GM19023 (cell line): Measurements from ENCODE around the gene ADAMTS12.

Source experiments
- ATAC-seq: cut with Tn5 transposase; IDR thresholded peaks from one replicate; pipeline ENCODE4 v1.9.1; 2021; ENCODE audit warnings: mild to moderate bottlenecking, moderate library complexity; ENCODE audit not compliant: unreplicated experiment

Gene ADAMTS12

GRCh38 chr5:33715661-33716060, 176.1 kb downstream of the ADAMTS12 start:
- no peak for ATAC-seq

GRCh38 chr5:33713136-33713765, 178.5 kb downstream of the ADAMTS12 start:
- ATAC-seq: no peak

- ATAC-seq: no peak
Observed at GRCh38 chr5:33712664-33713063, 179.1 kb downstream of the ADAMTS12 start.

GRCh38 chr5:33711094-33711679, 180.6 kb downstream of the ADAMTS12 start:
- no peak for ATAC-seq

GRCh38 chr5:33702867-33703266, 188.9 kb downstream of the ADAMTS12 start:
- no peak for ATAC-seq

- no peak for ATAC-seq
Observed at GRCh38 chr5:33701951-33702350, 189.8 kb downstream of the ADAMTS12 start.

GRCh38 chr5:33701251-33701650, 190.5 kb downstream of the ADAMTS12 start:
- ATAC-seq: no peak

GRCh38 chr5:33696411-33696810, 195.4 kb downstream of the ADAMTS12 start:
- no peak for ATAC-seq

- ATAC-seq: no peak
Observed at GRCh38 chr5:33692980-33693379, 198.8 kb downstream of the ADAMTS12 start.

GRCh38 chr5:33691856-33692255, 199.9 kb downstream of the ADAMTS12 start:
- no peak for ATAC-seq

GRCh38 chr5:33690374-33691135, 201.2 kb downstream of the ADAMTS12 start:
- no peak for ATAC-seq

- no peak for ATAC-seq
Observed at GRCh38 chr5:33688526-33688925, 203.3 kb downstream of the ADAMTS12 start.

GRCh38 chr5:33688066-33688465, 203.7 kb downstream of the ADAMTS12 start:
- ATAC-seq: no peak

- ATAC-seq: no peak
Observed at GRCh38 chr5:33685873-33686755, 205.7 kb downstream of the ADAMTS12 start.

GRCh38 chr5:33684496-33685159, 207.2 kb downstream of the ADAMTS12 start:
- ATAC-seq: no peak

GRCh38 chr5:33679791-33680190, 212.0 kb downstream of the ADAMTS12 start:
- no peak for ATAC-seq

GRCh38 chr5:33675958-33676464, 215.8 kb downstream of the ADAMTS12 start:
- peak; percentile 54 for ATAC-seq

- no peak for ATAC-seq
Observed at GRCh38 chr5:33671700-33672291, 220.0 kb downstream of the ADAMTS12 start.

- no peak for ATAC-seq
Observed at GRCh38 chr5:33662722-33663427, 228.9 kb downstream of the ADAMTS12 start.
